Bronchial epithelial cell (primary cell): ENCODE measurements around the gene ANK3. TPM values are rescaled to one million over a fixed set of nuclear protein-coding genes. Genes with fewer than 3 reads are reported as not detected.

Experiments
- DNase-seq: peaks from one replicate; pipeline ENCODE4 v3.0.0-alpha.2; 2010; ENCODE audit warnings: low read depth
- FAIRE-seq: peaks from 2 replicates; lab custom pipeline; 2011; peaks lifted over from hg19 to GRCh38; lab: Jason Lieb, UNC
- H3K27me3 ChIP-seq: 2 replicates; pipeline ENCODE4 v1.5.1; 2011; ENCODE audit warnings: low read length; ENCODE audit not compliant: control insufficient read depth, insufficient read depth
- H3K36me3 ChIP-seq: 2 replicates; pipeline ENCODE4 v1.5.1; 2011; ENCODE audit warnings: low read length; ENCODE audit not compliant: control insufficient read depth, insufficient read depth
- H3K4me3 ChIP-seq: 2 replicates; pipeline ENCODE4 v1.5.1; 2011; ENCODE audit warnings: mild to moderate bottlenecking, low read depth, low read length, control low read depth
- CTCF ChIP-seq: IDR thresholded peaks from 2 replicates; pipeline ENCODE4 v1.5.1; 2011; ENCODE audit warnings: mild to moderate bottlenecking, moderate library complexity, low read length, control low read depth, inconsistent platforms; ENCODE audit not compliant: insufficient read depth, severe bottlenecking
- total RNA-seq: library from RNA; depleted of rRNA; stranded (reverse); fragments of >200 nt; gene quantifications from 2 replicates; pipeline ENCODE4 v1.2.1, GENCODE V29; 2014

The ANK3 gene
- total RNA-seq, 1 donor from 2014 or later, result 7.9 TPM

GRCh38 chr10:60200012-60200681, 189.5 kb downstream of the ANK3 start:
- TF ChIP-seq CTCF, result no peak
- no peak for FAIRE-seq
- Histone ChIP-seq H3K4me3 (no peak overlapping the region), H3K36me3 (peaks cover 2% of the 10 kb centered on the region), H3K27me3 (no peaks in the 10 kb centered on the region)
- DNase-seq, result no peak

GRCh38 chr10:60197206-60197605, 192.5 kb downstream of the ANK3 start:
- H3K36me3 ChIP-seq, result peaks cover 2% of the 10 kb centered on the region
- H3K27me3 ChIP-seq, result no peaks in the 10 kb centered on the region
- DNase-seq, result no peak
- no peak for TF ChIP-seq CTCF
- no peak overlapping the region for H3K4me3 ChIP-seq
- FAIRE-seq, result no peak

- FAIRE-seq (no peak), DNase-seq (no peak)
- H3K4me3 ChIP-seq, result no peak overlapping the region
- no peaks in the 10 kb centered on the region for H3K27me3 ChIP-seq
- peaks cover 2% of the 10 kb centered on the region for H3K36me3 ChIP-seq
- no peak for TF ChIP-seq CTCF
Measured at GRCh38 chr10:60194421-60194820, 195.3 kb downstream of the ANK3 start.

GRCh38 chr10:60192946-60193345, 196.7 kb downstream of the ANK3 start:
- DNase-seq (no peak), FAIRE-seq (no peak)
- H3K4me3 ChIP-seq, result no peak overlapping the region
- peaks cover 2% of the 10 kb centered on the region for H3K36me3 ChIP-seq
- no peaks in the 10 kb centered on the region for H3K27me3 ChIP-seq
- TF ChIP-seq CTCF, result no peak

- no peaks in the 10 kb centered on the region for H3K27me3 ChIP-seq
- H3K4me3 ChIP-seq, result no peak overlapping the region
- TF ChIP-seq CTCF, result no peak
- FAIRE-seq (no peak), DNase-seq (no peak)
- H3K36me3 ChIP-seq, result no peaks in the 10 kb centered on the region
Measured at GRCh38 chr10:60189861-60190475, 199.7 kb downstream of the ANK3 start.
